GM23338 (cell line): ENCODE results near the gene ZNF804A. TPM values are rescaled to one million over a fixed set of nuclear protein-coding genes. Genes with fewer than 3 reads are reported as not detected.

Source experiments
- ATAC-seq: fragments of 200-7000 bp; cut with Tn5 transposase; 3 replicates; pipeline ENCODE4 v1.9.1; 2020
- DNase-seq: peaks from one replicate; pipeline ENCODE4 v3.0.0-alpha.2; 2015; ENCODE audit warnings: low spot score
- H2AFZ ChIP-seq: fragments of 200-600 bp; sonication (generic); 2 replicates; pipeline ENCODE4 v1.8.0; 2016; ENCODE audit warnings: antibody characterized with exemption, mild to moderate bottlenecking, moderate library complexity
- H3F3A ChIP-seq: fragments of 200-600 bp; sonication (generic); replicated peaks from 2 replicates; pipeline ENCODE4 v1.8.0; 2017; ENCODE audit warnings: antibody characterized with exemption, mixed run types, low read depth
- H3K27ac ChIP-seq: fragments of 200-600 bp; sonication (generic); 2 replicates; pipeline ENCODE4 v1.6.1; 2016; ENCODE audit warnings: low read depth
- H3K27me3 ChIP-seq: fragments of 200-600 bp; sonication (generic); 2 replicates; pipeline ENCODE4 v1.8.0; 2016; ENCODE audit warnings: mild to moderate bottlenecking, mixed run types, moderate library complexity; ENCODE audit not compliant: insufficient read depth
- H3K36me3 ChIP-seq: fragments of 200-600 bp; sonication (generic); 2 replicates; pipeline ENCODE4 v1.8.0; 2016; ENCODE audit warnings: mild to moderate bottlenecking; ENCODE audit not compliant: insufficient read depth
- H3K4me1 ChIP-seq: fragments of 200-600 bp; sonication (generic); 2 replicates; pipeline ENCODE4 v1.8.0; 2016; ENCODE audit warnings: mild to moderate bottlenecking, moderate library complexity; ENCODE audit not compliant: insufficient read depth
- H3K4me2 ChIP-seq: fragments of 200-600 bp; sonication (generic); 2 replicates; pipeline ENCODE4 v1.7.1; 2017; ENCODE audit warnings: mixed run types
- H3K4me3 ChIP-seq: fragments of 200-600 bp; sonication (generic); 2 replicates; pipeline ENCODE4 v1.6.1; 2016; ENCODE audit warnings: mixed run types
- H3K79me2 ChIP-seq: fragments of 200-600 bp; sonication (generic); replicated peaks from 2 replicates; pipeline ENCODE4 v1.8.0; 2017; ENCODE audit warnings: mild to moderate bottlenecking; ENCODE audit not compliant: insufficient read depth
- H3K9me2 ChIP-seq: fragments of 200-600 bp; sonication (generic); 2 replicates; pipeline ENCODE4 v1.8.0; 2017; ENCODE audit not compliant: insufficient read depth
- H4K20me1 ChIP-seq: fragments of 200-600 bp; sonication (generic); replicated peaks from 2 replicates; pipeline ENCODE4 v1.8.0; 2017; ENCODE audit warnings: mild to moderate bottlenecking; ENCODE audit not compliant: insufficient read depth
- H3K27ac Mint-ChIP-seq: 2 replicates; pipeline ENCODE4 v1.8.0; 2020; ENCODE audit warnings: inconsistent platforms, mild to moderate bottlenecking, moderate library complexity, mixed read lengths
- H3K27me3 Mint-ChIP-seq: 3 replicates; pipeline ENCODE4 v1.8.0; 2022; ENCODE audit warnings: low read depth, mild to moderate bottlenecking, moderate library complexity, mixed read lengths, inconsistent platforms; ENCODE audit not compliant: insufficient read depth, poor library complexity
- H3K36me3 Mint-ChIP-seq: 3 replicates; pipeline ENCODE4 v1.8.0; 2021; ENCODE audit warnings: low read depth, mild to moderate bottlenecking, inconsistent platforms, moderate library complexity, mixed read lengths
- H3K4me1 Mint-ChIP-seq: 3 replicates; pipeline ENCODE4 v1.8.0; 2020; ENCODE audit warnings: mild to moderate bottlenecking, inconsistent platforms, mixed read lengths
- H3K4me3 Mint-ChIP-seq: 3 replicates; pipeline ENCODE4 v1.8.0; 2021; ENCODE audit warnings: moderate library complexity, mild to moderate bottlenecking, inconsistent platforms, mixed read lengths
- H3K9me3 Mint-ChIP-seq: 3 replicates; pipeline ENCODE4 v1.8.0; 2020; ENCODE audit warnings: moderate library complexity, mild to moderate bottlenecking, inconsistent platforms, mixed read lengths
- CREB1 ChIP-seq: fragments of 250-450 bp; sonication (Bioruptor Pico); IDR thresholded peaks from 2 replicates; pipeline ENCODE4 v1.5.0; 2020; ENCODE audit warnings: low read depth, mild to moderate bottlenecking, moderate library complexity
- CTCF ChIP-seq, 2 experiments: fragments of 200-600 bp in 1 of 2; sonication (generic) in 1 of 2; conservative IDR thresholded peaks; 2 replicates each; pipeline versions ENCODE4 v1.5.1 to v1.6.1; 2016 to 2017; ENCODE audit warnings: antibody characterized with exemption in 2 of 2, low read depth in 2 of 2, mild to moderate bottlenecking in 2 of 2, moderate library complexity in 1 of 2
- ETS1 ChIP-seq: IDR thresholded peaks from 2 replicates; pipeline ENCODE4 v1.6.1; 2016; ENCODE audit warnings: antibody characterized with exemption
- EZH2 ChIP-seq: fragments of 200-600 bp; sonication (generic); IDR thresholded peaks from one replicate; pipeline ENCODE4 v1.8.0; 2017; ENCODE audit warnings: antibody characterized with exemption, mild to moderate bottlenecking, low read depth; ENCODE audit not compliant: unreplicated experiment
- EZH2phosphoT487 ChIP-seq: fragments of 200-600 bp; sonication (generic); IDR thresholded peaks from one replicate; pipeline ENCODE4 v1.8.1; 2018; ENCODE audit warnings: antibody characterized with exemption; ENCODE audit not compliant: unreplicated experiment
- JUNB ChIP-seq: IDR thresholded peaks from one replicate; pipeline ENCODE4 v1.6.1; 2016; ENCODE audit warnings: antibody characterized with exemption; ENCODE audit not compliant: unreplicated experiment
- NANOG ChIP-seq: IDR thresholded peaks from 2 replicates; pipeline ENCODE4 v1.6.1; 2016; ENCODE audit warnings: antibody characterized with exemption, borderline replicate concordance
- POLR2AphosphoS5 ChIP-seq: IDR thresholded peaks from 2 replicates; pipeline ENCODE4 v1.6.1; 2016; ENCODE audit warnings: antibody characterized with exemption, low read depth
- REST ChIP-seq: IDR thresholded peaks from one replicate; pipeline ENCODE4 v1.6.1; 2018; ENCODE audit warnings: antibody characterized with exemption; ENCODE audit not compliant: unreplicated experiment
- STAT1 ChIP-seq: IDR thresholded peaks from one replicate; pipeline ENCODE4 v1.6.1; 2016; ENCODE audit warnings: antibody characterized with exemption; ENCODE audit not compliant: unreplicated experiment
- ZNF114 ChIP-seq: fragments of 250-450 bp; sonication (Bioruptor Pico); IDR thresholded peaks from 2 replicates; pipeline ENCODE4 v1.5.0; 2020; ENCODE audit warnings: mild to moderate bottlenecking, moderate library complexity
- ZNF331 ChIP-seq: fragments of 250-450 bp; sonication (Bioruptor Pico); IDR thresholded peaks from 2 replicates; pipeline ENCODE4 v1.5.0; 2020; ENCODE audit warnings: low read depth, mild to moderate bottlenecking, moderate library complexity
- ZNF462 ChIP-seq: fragments of 250-450 bp; sonication (Bioruptor Pico); IDR thresholded peaks from 2 replicates; pipeline ENCODE4 v1.5.0; 2020; ENCODE audit warnings: mild to moderate bottlenecking, moderate library complexity
- polyA plus RNA-seq: library from polyadenylated mRNA; unstranded; fragments of >200 nt; fragmentation: Nextera tagmentation; extraction: Ambion mirVana; gene quantifications from 2 replicates; pipeline ENCODE4 v1.2.1, GENCODE V29; 2016
- total RNA-seq: library from RNA; depleted of rRNA; stranded (reverse); fragments of >200 nt; shearing (Covaris generic); gene quantifications from 2 replicates; pipeline ENCODE4 v1.2.3, GENCODE V29; 2014

The ZNF804A gene
- total and polyA plus RNA-seq, 2 experiments from 2014 or later, result not detected

GRCh38 chr2:184681642-184682321 lies 83.5 kb downstream of the ZNF804A start:
- no peaks in the 10 kb centered on the region for H3F3A ChIP-seq
- Mint-ChIP-seq H3K4me1 (no peaks in the 10 kb centered on the region), H3K4me3 (no peak overlapping the region), H3K27me3 (no peaks in the 10 kb centered on the region), H3K36me3 (peaks cover 10% of the 10 kb centered on the region), H3K9me3 (peaks cover 19% of the 10 kb centered on the region), H3K27ac (no peak overlapping the region)
- no peak overlapping the region for H3K4me3 ChIP-seq
- no peak overlapping the region for H3K27ac ChIP-seq
- H3K36me3 ChIP-seq, result no peaks in the 10 kb centered on the region
- TF ChIP-seq REST (no peak), ETS1 (no peak), STAT1 (no peak), EZH2phosphoT487 (no peak), CTCF (conservative IDR thresholded peaks at IDR 0.05; ENCODE audit: low read depth in 2 of 2) (no peak), POLR2AphosphoS5 (no peak), ZNF331 (CRISPR knock-in tag) (no peak), ZNF462 (CRISPR knock-in tag) (no peak), EZH2 (no peak), NANOG (no peak), JUNB (no peak), ZNF114 (CRISPR knock-in tag) (no peak), CREB1 (no peak)
- H2AFZ ChIP-seq, result no peak overlapping the region
- no peak overlapping the region for H3K4me2 ChIP-seq
- no peaks in the 10 kb centered on the region for H4K20me1 ChIP-seq
- ATAC-seq, result no peak
- no peaks in the 10 kb centered on the region; the same call in 1 of the 2 replicates for H3K9me2 ChIP-seq
- no peak for DNase-seq
- H3K4me1 ChIP-seq, result no peaks in the 10 kb centered on the region
- H3K27me3 ChIP-seq, result no peaks in the 10 kb centered on the region
- no peaks in the 10 kb centered on the region for H3K79me2 ChIP-seq
